Panc1 (cell line): ENCODE data around the gene HHIP. TPM values are rescaled to one million over a fixed set of nuclear protein-coding genes. Genes with fewer than 3 reads are reported as not detected.

Source experiments
- ATAC-seq: fragments of 200-7000 bp; cut with Tn5 transposase; 2 replicates; pipeline ENCODE4 v1.9.1; 2020; ENCODE audit warnings: mild to moderate bottlenecking, moderate library complexity
- BruUV-seq: library from RNA; stranded (reverse); fragments of 400-500 nt; replicated peaks from 2 replicates; lab custom pipeline; 2021; lab: Mats Ljungman, UMichigan
- CTCF ChIA-PET: fragments of 300-600 bp; sonication (Branson Sonifier 250); formaldehyde crosslinking; loops from one replicate; lab custom pipeline; 2022; ENCODE audit warnings: antibody characterized with exemption; lab: Charles Lee
- POLR2A ChIA-PET: fragments of 300-600 bp; sonication (Branson Sonifier 250); formaldehyde crosslinking; loops from one replicate; lab custom pipeline; 2022; ENCODE audit warnings: antibody characterized with exemption; lab: Charles Lee
- DNase-seq: peaks from one replicate; pipeline ENCODE4 v3.0.0-alpha.2; 2010; ENCODE audit warnings: low read depth, low spot score
- H3K27ac ChIP-seq: 2 replicates; pipeline ENCODE4 v1.5.1; 2011; ENCODE audit warnings: mild to moderate bottlenecking, low read length, inconsistent platforms
- H3K27me3 ChIP-seq: fragments of 200-500 bp; sonication (Bioruptor generic); 2 replicates; pipeline ENCODE4 v1.6.0; 2014; ENCODE audit warnings: low read length, inconsistent platforms; ENCODE audit not compliant: control insufficient read depth, insufficient read depth
- H3K36me3 ChIP-seq: fragments of 200-500 bp; sonication (Bioruptor generic); 2 replicates; pipeline ENCODE4 v1.5.1; 2014; ENCODE audit warnings: inconsistent platforms, mild to moderate bottlenecking, low read length, moderate library complexity; ENCODE audit not compliant: control insufficient read depth, insufficient read depth
- H3K4me1 ChIP-seq: 2 replicates; pipeline ENCODE4 v1.5.1; 2011; ENCODE audit warnings: inconsistent platforms, mild to moderate bottlenecking, low read length, moderate library complexity; ENCODE audit not compliant: control insufficient read depth, insufficient read depth
- H3K4me3 ChIP-seq, 2 experiments: 2 replicates each; pipeline ENCODE4 v1.5.1; 2011 to 2012; ENCODE audit warnings: low read depth in 2 of 2, low read length in 2 of 2, mild to moderate bottlenecking in 2 of 2, inconsistent platforms in 1 of 2, moderate library complexity in 1 of 2
- H3K9me3 ChIP-seq: fragments of 200-500 bp; sonication (Bioruptor generic); 2 replicates; pipeline ENCODE4 v1.5.1; 2014; ENCODE audit warnings: low read depth, mild to moderate bottlenecking, inconsistent platforms, low read length, moderate library complexity; ENCODE audit not compliant: control insufficient read depth, insufficient read depth
- CTCF ChIP-seq: fragments of 450-650 bp; IDR thresholded peaks from 2 replicates; pipeline ENCODE4 v1.5.1; 2017; ENCODE audit warnings: mild to moderate bottlenecking
- POLR2AphosphoS5 ChIP-seq: IDR thresholded peaks from 2 replicates; pipeline ENCODE4 v1.6.1; 2012; ENCODE audit warnings: mild to moderate bottlenecking, low read depth, low read length, moderate library complexity
- REST ChIP-seq, 2 experiments: IDR thresholded peaks; 2 replicates each; pipeline ENCODE4 v1.6.1; 2011 to 2012; ENCODE audit warnings: low read depth in 2 of 2, control low read depth in 1 of 2, low read length in 1 of 2, mild to moderate bottlenecking in 1 of 2, moderate library complexity in 1 of 2; ENCODE audit not compliant: insufficient read depth in 1 of 2
- SIN3A ChIP-seq: IDR thresholded peaks from 2 replicates; pipeline ENCODE4 v1.6.1; 2012; ENCODE audit warnings: low read depth, mild to moderate bottlenecking, low read length, moderate library complexity, borderline replicate concordance; ENCODE audit not compliant: insufficient read depth
- TCF7L2 ChIP-seq: IDR thresholded peaks from 2 replicates; pipeline ENCODE4 v1.6.1; 2011; ENCODE audit warnings: mild to moderate bottlenecking, low read depth, low read length, inconsistent platforms
- in situ Hi-C: cut with HindIII; loops from 2 replicates; pipeline ENCODE4 v1.10.0; 2016; ENCODE audit warnings: low sequenced_read_pairs, low pct_unique_long_range_greater_than_20kb
- intact Hi-C: fragments of 100-400 bp; cut with micrococcal nuclease; formaldehyde crosslinking; loops from one replicate; pipeline ENCODE4 v1.10.0; 2022; ENCODE audit not compliant: unreplicated experiment
- total RNA-seq: library from RNA; stranded (reverse); gene quantifications from one replicate; pipeline ENCODE4 v1.2.1, GENCODE V29; 2021; ENCODE audit not compliant: unreplicated experiment

The HHIP gene
- total RNA-seq, 1 experiment from 2014 or later = 0.08 TPM

DNA sequence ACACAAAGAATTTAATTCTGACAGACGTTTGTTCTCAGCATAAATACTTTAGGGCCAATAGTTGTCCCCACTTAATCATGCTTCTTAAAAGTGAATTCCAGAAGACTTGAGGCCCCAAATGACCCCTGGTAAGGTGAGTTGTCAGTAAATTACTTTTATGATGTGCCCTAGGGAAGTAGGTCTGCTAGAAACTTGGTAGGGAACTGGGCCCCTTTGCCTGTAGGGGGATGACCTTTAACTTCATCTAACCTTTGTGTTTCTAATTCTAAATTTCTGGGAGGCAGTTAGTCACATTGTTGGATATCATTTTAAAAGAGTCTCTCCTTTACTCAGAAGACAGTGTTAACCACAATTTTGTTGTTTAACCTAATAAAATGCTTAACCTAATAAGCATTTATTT is 28.8 kb downstream of the HHIP start:
- intact Hi-C loops = no loop called here
- in situ Hi-C loops = no loop called here
- H3K9me3 ChIP-seq = no peaks in the 10 kb centered on the region
- ATAC-seq (no peak), DNase-seq (no peak)
- CTCF ChIA-PET = no interaction called here
- no TSS peak for BruUV-seq
- H3K27ac ChIP-seq = no peak overlapping the region
- no peaks in the 10 kb centered on the region for H3K4me1 ChIP-seq
- POLR2A ChIA-PET = no interaction called here
- TF ChIP-seq POLR2AphosphoS5 (no peak), REST (IDR thresholded peaks at IDR 0.05; ENCODE audit: insufficient read depth in 1 of 2, low read depth in 2 of 2, low read length in 1 of 2) (no peak), SIN3A (no peak), TCF7L2 (no peak), CTCF (no peak)
- no peaks in the 10 kb centered on the region for H3K36me3 ChIP-seq
- H3K27me3 ChIP-seq = no peaks in the 10 kb centered on the region
- H3K4me3 ChIP-seq = no peak overlapping the region

GRCh38 chr4:144681806-144682205 is 35.9 kb downstream of the HHIP start:
- CTCF ChIA-PET = no interaction called here

More at GRCh38 chr4:144681806-144682205, 35.9 kb downstream of the HHIP start:
- POLR2A ChIA-PET = no interaction called here
- TF ChIP-seq POLR2AphosphoS5 (no peak), REST (IDR thresholded peaks at IDR 0.05; ENCODE audit: insufficient read depth in 1 of 2, low read depth in 2 of 2, low read length in 1 of 2) (no peak), TCF7L2 (no peak), SIN3A (no peak), CTCF (no peak)
- no peak for DNase-seq
- Histone ChIP-seq H3K27ac (no peak overlapping the region), H3K27me3 (no peaks in the 10 kb centered on the region), H3K9me3 (no peaks in the 10 kb centered on the region), H3K4me3 (no peak overlapping the region), H3K4me1 (no peaks in the 10 kb centered on the region), H3K36me3 (no peaks in the 10 kb centered on the region)
- in situ Hi-C loops (no loop called here), intact Hi-C loops (no loop called here)
- BruUV-seq = no TSS peak
- ATAC-seq = no peak
